GM19438 (cell line): Measurements from ENCODE around the gene CNTNAP4.

Source experiments
- ATAC-seq: cut with Tn5 transposase; IDR thresholded peaks from one replicate; pipeline ENCODE4 v1.9.1; 2021; ENCODE audit warnings: low read depth; ENCODE audit not compliant: unreplicated experiment

The CNTNAP4 gene

GRCh38 chr16:76387994-76388393, 110.8 kb downstream of the CNTNAP4 start:
- no peak for ATAC-seq

GRCh38 chr16:76389126-76389525, 111.9 kb downstream of the CNTNAP4 start:
- no peak for ATAC-seq

- no peak for ATAC-seq
Observed at GRCh38 chr16:76390476-76390875, 113.3 kb downstream of the CNTNAP4 start.

- no peak for ATAC-seq
Observed at GRCh38 chr16:76396977-76397376, 119.8 kb downstream of the CNTNAP4 start.

GRCh38 chr16:76409706-76410105, 132.5 kb downstream of the CNTNAP4 start:
- ATAC-seq: no peak

GRCh38 chr16:76421571-76421970, 144.4 kb downstream of the CNTNAP4 start:
- ATAC-seq: no peak

- ATAC-seq: no peak
Observed at GRCh38 chr16:76428858-76429257, 151.7 kb downstream of the CNTNAP4 start.

GRCh38 chr16:76441391-76441790, 164.2 kb downstream of the CNTNAP4 start:
- no peak for ATAC-seq

- ATAC-seq: no peak
Observed at GRCh38 chr16:76441876-76442275, 164.7 kb downstream of the CNTNAP4 start.

- ATAC-seq: no peak
Observed at GRCh38 chr16:76443973-76444372, 166.8 kb downstream of the CNTNAP4 start.

GRCh38 chr16:76444832-76445231, 167.6 kb downstream of the CNTNAP4 start:
- ATAC-seq: no peak

GRCh38 chr16:76445815-76446214, 168.6 kb downstream of the CNTNAP4 start:
- ATAC-seq: no peak

GRCh38 chr16:76446251-76446650, 169.1 kb downstream of the CNTNAP4 start:
- no peak for ATAC-seq

- ATAC-seq: no peak
Observed at GRCh38 chr16:76450890-76451289, 173.7 kb downstream of the CNTNAP4 start.

- ATAC-seq: no peak
Observed at GRCh38 chr16:76455257-76455656, 178.1 kb downstream of the CNTNAP4 start.

GRCh38 chr16:76456016-76456415, 178.8 kb downstream of the CNTNAP4 start:
- ATAC-seq: no peak

- no peak for ATAC-seq
Observed at GRCh38 chr16:76459111-76459510, 181.9 kb downstream of the CNTNAP4 start.

GRCh38 chr16:76461836-76462235, 184.6 kb downstream of the CNTNAP4 start:
- no peak for ATAC-seq

GRCh38 chr16:76464955-76465620, 187.9 kb downstream of the CNTNAP4 start:
- no peak for ATAC-seq

GRCh38 chr16:76466871-76467270, 189.7 kb downstream of the CNTNAP4 start:
- ATAC-seq: no peak

GRCh38 chr16:76474048-76474447, 196.8 kb downstream of the CNTNAP4 start:
- no peak for ATAC-seq

GRCh38 chr16:76478105-76478504, 200.9 kb downstream of the CNTNAP4 start:
- no peak for ATAC-seq
